GM18520 (cell line): ENCODE measurements around the gene RNASEH2C.
A peak's percentile ranks its signal among the peaks of the same experiment; 100 is the strongest.
"Not testable (repeated sequence)": the region's sequence is repeated elsewhere in the genome, so short reads cannot be mapped to it uniquely, and the experiment has no call there.

Source experiments
- ATAC-seq: cut with Tn5 transposase; IDR thresholded peaks from one replicate; pipeline ENCODE4 v1.9.1; 2021; ENCODE audit not compliant: unreplicated experiment

The RNASEH2C gene

DNA sequence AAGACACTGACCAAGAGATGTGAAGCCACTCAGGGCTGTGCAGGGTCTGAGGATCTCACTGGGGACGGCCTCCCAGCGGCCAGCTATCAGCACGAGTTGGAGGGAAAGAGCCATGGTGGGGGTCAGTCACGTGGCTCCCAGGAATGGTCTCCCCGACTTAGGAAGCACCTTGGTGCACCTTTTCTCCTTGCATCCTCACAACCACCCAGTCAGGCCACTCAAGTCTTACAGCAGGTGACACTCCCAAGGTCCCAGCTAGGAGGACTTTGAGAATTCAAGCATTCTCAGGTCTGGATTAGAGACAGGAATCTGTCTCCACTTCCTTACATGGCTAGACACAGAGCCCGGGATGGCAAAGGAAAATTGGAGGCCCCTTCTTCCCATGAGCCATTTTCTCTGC is 2.7 kb downstream of the RNASEH2C start:
- no peak for ATAC-seq

DNA sequence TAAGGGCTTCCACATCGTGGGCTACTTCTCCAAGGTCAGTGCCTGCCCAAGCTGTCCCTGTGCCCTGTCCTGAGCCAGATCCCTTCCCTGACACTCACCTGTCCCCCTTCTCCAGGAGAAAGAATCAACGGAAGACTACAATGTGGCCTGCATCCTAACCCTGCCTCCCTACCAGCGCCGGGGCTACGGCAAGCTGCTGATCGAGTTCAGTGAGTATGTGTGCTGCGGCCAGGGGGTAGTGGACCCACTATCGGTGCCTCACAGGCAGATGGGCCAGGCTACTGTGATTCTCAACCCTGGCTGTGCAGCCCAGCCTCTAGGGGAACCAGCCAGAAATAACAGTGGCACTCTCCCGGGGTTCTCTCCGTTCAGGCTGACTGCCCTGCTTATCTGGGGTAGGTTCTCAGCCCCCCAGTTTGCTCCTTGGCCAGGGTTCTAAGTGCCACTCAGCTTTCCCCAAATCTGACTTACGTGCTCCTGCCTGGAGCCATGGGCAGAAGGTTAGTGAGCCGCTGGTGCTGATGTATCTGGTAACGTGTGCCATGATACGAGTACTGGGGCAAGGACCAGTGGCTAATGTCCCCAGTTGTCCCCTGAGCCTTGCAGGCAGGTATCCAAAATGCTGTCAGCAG is 3.7 kb downstream of the RNASEH2C start:
- ATAC-seq = no peak

DNA sequence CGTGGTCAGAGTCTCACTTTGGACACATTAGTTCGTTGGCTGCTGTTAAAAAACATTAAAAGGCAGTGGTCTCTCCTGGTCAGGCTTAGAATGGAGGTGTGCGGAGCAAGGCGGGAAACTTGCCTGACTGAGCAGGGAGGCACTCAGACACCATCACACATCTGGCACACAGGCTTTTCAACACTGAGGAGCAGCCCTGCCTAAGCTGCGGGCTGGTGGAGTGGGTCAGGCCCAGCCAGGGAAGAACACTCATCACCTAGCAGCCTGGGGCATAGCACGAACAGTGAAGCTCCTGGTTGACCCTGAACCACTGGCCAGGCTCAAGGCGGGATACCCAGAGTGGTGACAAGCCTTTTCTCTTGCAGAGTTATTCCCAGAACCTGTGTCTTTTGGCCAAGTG is 4.3 kb downstream of the RNASEH2C start:
- no peak for ATAC-seq

- no peak for ATAC-seq
These were observed 6.2 kb downstream of the RNASEH2C start for GRCh38 chr11:65714433-65714832.

DNA sequence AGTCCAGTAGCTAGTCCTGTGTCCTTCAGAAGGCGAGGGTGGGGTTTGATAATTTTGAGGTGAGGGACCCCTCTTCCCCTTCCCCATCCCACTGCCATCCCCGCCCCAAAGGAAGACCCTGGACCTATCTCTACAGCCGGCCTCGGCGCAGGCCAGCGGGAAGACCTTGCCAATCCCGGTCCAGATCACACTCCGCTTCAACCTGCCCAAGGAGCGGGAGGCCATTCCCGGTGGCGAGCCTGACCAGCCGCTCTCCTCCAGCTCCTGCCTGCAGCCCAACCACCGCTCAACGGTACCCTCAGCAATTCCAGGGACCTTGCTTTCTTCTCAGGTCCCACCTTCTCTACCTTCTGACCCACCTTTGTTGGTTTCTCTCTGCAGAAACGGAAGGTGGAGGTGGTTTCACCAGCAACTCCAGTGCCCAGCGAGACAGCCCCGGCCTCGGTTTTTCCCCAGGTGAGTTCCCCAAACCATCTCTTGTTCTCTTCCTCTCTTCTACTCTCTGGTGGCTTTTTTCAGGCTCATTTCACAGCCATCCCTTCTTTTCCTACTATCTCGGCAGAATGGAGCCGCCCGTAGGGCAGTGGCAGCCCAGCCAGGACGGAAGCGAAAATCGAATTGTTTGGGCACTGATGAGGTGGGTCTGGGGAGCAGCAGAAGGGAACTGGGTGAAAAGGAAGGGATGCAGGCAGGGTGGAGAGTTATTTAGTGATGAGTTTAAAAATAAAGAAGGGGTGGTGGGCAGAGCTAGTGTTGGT is 7.2 kb downstream of the RNASEH2C start:
- ATAC-seq = no peak

- no peak for ATAC-seq
These were observed 7.9 kb downstream of the RNASEH2C start for GRCh38 chr11:65712633-65713076.

DNA sequence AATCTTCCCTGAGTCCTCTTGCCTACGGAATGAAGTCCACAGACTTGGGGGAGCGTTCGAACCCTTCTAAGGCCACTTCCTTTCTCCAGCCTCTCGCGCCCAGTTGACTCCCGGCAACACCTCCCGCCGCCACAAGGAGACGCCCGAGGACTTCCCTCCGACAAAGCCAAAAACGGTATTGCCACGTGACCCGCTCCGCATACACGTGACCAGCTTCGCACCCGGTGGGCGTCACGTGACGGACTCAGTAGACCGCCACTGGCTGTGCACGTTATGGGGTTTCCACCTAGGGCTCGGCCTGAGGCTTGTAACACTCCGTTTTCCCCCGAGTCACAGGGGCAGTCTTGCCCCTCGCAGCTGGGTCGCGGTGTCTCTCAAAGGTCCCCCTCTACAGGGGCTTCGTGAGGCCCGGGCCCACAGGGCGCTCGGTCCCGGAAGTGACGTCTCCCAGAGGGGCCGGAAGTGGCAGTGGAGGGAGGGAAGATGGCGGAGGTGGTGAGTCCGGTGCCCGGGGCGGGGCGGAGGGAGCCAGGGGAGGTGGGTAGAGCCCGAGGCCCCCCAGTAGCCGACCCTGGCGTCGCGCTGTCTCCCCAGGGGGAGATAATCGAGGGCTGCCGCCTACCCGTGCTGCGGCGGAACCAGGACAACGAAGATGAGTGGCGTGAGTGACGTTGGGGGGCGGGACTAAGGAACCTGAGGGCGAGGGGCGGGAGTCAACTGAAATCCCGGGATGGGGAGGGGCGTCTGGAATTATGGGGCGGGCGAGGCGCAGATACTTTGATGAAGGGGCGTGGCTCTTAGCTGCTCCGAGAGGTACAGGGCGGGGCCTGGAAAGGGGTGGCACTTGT is 8.6 kb downstream of the RNASEH2C start, which contains the start of gene KAT5:
KAT5 (plus strand) TSS at position 468 of the 848 bp plus-strand sequence; CDS start at position 484, 16 bp downstream.
- ATAC-seq = peak; percentile 70

- ATAC-seq = no peak
These were observed 10.2 kb downstream of the RNASEH2C start for GRCh38 chr11:65710421-65710820.

- no peak for ATAC-seq
These were observed 10.9 kb downstream of the RNASEH2C start for GRCh38 chr11:65709661-65710060.

DNA sequence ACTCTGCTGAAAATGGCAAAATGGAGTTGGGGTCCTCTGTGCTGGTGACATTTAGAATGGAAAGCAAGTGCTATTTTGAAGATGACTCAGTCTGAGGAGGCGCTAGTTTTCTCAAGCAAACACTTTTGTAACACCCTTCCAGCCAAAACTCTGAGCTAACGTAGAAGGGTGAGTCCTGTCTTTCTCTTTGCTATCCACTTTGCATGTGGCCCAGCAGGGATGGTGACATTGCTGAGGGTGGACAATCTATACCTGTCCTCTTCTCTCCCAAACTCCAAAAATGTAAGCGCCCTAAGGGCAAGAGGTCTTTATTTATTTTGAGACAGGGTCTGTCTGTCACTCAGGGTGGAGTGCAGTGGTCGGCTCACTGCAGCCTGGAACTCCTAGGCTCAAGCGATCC is 12.1 kb downstream of the RNASEH2C start:
- no peak for ATAC-seq

DNA sequence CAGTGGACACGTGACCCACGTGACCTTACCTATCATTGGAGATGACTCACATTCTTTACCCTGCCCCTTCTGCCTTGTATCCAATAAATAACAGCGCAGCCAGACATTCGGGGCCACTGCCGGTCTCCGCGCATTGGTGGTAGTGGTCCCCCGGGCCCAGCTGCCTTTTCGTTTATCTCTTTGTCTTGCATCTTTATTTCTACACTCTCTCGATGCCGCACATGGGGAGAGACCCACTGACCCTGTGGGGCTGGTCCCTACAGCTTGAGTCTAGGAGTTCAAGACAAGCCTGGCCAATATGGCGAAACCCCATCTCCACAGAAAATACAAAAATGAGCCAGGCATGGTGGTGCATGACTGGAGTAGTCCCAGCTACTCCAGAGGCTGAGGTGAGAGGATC is 13.6 kb downstream of the RNASEH2C start:
- ATAC-seq = not testable (repeated sequence)

- not testable (repeated sequence) for ATAC-seq
These were observed 14.3 kb downstream of the RNASEH2C start for GRCh38 chr11:65706303-65706763.

- no peak for ATAC-seq
These were observed 16.8 kb downstream of the RNASEH2C start for GRCh38 chr11:65703846-65704245.

DNA sequence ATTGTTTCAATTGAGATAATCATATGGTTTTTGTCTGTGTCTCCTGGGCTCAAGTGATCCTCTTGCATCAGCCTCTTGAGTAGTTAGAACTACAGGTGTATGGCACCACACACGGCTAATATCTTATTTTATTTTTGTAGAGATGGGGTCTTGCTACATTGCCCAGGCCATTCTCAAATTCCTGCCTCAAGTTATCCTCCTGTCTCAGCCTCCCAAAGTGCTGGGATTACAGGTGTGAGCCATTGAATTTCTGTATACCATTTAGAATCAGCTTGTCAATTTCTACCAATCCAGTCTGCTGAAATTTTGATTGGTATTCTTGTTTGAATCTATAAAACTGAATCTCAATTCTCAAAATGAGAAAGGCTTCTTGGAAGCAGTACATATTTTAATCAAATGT is 18.9 kb downstream of the RNASEH2C start:
- no peak for ATAC-seq

GRCh38 chr11:65700399-65700798 is 20.2 kb downstream of the RNASEH2C start:
- no peak for ATAC-seq

DNA sequence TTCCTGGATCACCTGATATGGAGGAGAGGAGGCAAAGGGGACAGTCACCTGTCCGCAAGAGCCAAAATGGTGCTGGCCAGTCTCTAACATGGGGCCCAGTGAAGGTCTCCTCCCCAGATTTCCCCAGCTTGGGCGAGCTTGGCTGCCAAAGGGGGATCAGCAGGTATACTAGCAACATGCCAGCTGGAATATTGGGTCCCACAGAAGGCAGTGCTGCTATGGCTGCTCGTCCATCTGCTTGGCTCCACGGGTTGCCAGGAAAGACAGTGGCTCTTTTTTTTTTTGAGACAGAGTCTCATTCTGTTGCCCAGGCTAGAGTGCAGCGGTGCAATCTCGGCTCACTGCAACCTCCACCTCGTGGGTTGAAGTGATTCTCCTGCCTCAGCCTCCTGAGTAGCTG is 21.3 kb downstream of the RNASEH2C start:
- ATAC-seq = no peak

GRCh38 chr11:65698205-65698604 is 22.4 kb downstream of the RNASEH2C start:
- no peak for ATAC-seq

- no peak for ATAC-seq
These were observed 23.6 kb downstream of the RNASEH2C start for GRCh38 chr11:65696802-65697552.

GRCh38 chr11:65695459-65696241 is 24.9 kb downstream of the RNASEH2C start:
- no peak for ATAC-seq

DNA sequence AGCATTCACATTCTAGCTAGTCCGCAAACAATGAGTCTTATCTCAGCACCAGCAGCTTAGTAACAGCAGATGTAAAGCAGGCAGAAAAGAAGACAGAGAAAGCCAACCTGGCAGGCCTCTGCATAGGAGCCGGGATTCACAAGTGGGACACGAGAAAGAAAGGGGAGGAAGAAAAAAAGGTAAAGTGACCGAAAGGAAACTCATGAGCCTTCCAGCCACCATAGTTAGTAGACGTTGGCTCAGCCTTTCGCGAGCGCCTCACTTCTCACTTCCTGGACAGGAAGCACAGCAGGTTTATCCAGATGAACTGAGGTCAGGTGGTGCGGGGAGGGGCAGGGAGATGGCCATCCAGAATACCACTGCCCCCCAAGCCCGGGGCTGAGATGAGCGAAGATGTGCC is 28.2 kb downstream of the RNASEH2C start:
- no peak for ATAC-seq
